Endothelial cell of umbilical vein (primary cell): ENCODE data around the gene C4orf50.

Source experiments
- EZH2 ChIP-seq: IDR thresholded peaks from 2 replicates; pipeline ENCODE4 v1.6.1; 2012; ENCODE audit warnings: borderline replicate concordance, low read depth, mild to moderate bottlenecking, moderate library complexity, low read length, inconsistent platforms; ENCODE audit not compliant: severe bottlenecking
- FOS ChIP-seq: IDR thresholded peaks from 2 replicates; pipeline ENCODE4 v1.6.1; 2011; ENCODE audit warnings: mild to moderate bottlenecking, low read length, moderate library complexity, borderline replicate concordance; ENCODE audit not compliant: insufficient read depth
- JUN ChIP-seq: IDR thresholded peaks from 2 replicates; pipeline ENCODE4 v1.6.1; 2011; ENCODE audit warnings: borderline replicate concordance, low read depth; ENCODE audit not compliant: insufficient read length, insufficient read depth
- TF ChIP-seq, protein P1 (sequence below), 2 donors: IDR thresholded peaks; 1 replicate in 1 of 2; 2 replicates in 1 of 2; pipeline ENCODE4 v1.5.1; 2011; ENCODE audit warnings: low read length in 2 of 2, mild to moderate bottlenecking in 2 of 2, moderate library complexity in 2 of 2, control low read depth in 1 of 2, inconsistent platforms in 1 of 2, low read depth in 1 of 2; ENCODE audit not compliant: insufficient read depth in 1 of 2; ENCODE audit errors: extremely low read depth in 1 of 2
- TF ChIP-seq, protein P2 (sequence below): IDR thresholded peaks from 2 replicates; pipeline ENCODE4 v1.6.1; 2011; ENCODE audit not compliant: insufficient read depth, insufficient read length

DNA sequence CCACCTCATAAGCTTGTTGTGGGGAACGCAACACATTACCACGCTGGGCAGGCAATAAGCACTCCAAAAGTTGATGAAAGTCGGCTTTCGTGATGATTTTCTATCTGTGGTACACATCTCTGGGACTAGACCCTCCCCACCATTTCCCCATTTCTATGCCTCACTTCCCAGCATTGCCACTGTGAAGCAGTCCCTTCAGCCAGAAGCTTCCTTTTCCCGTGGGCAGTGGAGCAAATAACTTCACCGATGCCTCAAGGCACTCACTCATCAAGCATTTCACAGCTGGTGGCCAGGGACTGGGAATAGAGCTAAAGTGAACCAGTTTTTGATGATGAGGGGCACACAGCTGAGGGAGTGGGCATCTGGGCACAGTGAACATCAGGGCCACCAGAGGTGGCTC is 18.9 kb downstream of the C4orf50 start:
- TF ChIP-seq, protein P1, sequence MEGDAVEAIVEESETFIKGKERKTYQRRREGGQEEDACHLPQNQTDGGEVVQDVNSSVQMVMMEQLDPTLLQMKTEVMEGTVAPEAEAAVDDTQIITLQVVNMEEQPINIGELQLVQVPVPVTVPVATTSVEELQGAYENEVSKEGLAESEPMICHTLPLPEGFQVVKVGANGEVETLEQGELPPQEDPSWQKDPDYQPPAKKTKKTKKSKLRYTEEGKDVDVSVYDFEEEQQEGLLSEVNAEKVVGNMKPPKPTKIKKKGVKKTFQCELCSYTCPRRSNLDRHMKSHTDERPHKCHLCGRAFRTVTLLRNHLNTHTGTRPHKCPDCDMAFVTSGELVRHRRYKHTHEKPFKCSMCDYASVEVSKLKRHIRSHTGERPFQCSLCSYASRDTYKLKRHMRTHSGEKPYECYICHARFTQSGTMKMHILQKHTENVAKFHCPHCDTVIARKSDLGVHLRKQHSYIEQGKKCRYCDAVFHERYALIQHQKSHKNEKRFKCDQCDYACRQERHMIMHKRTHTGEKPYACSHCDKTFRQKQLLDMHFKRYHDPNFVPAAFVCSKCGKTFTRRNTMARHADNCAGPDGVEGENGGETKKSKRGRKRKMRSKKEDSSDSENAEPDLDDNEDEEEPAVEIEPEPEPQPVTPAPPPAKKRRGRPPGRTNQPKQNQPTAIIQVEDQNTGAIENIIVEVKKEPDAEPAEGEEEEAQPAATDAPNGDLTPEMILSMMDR (IDR thresholded peaks at IDR 0.05; ENCODE audit: extremely low read depth in 1 of 2, insufficient read depth in 1 of 2, low read depth in 1 of 2, low read length in 2 of 2), result no peak
- TF ChIP-seq EZH2 (no peak), JUN (no peak), FOS (no peak)
- TF ChIP-seq, protein P2, sequence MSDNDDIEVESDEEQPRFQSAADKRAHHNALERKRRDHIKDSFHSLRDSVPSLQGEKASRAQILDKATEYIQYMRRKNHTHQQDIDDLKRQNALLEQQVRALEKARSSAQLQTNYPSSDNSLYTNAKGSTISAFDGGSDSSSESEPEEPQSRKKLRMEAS, result no peak
